ENCODE data around the gene ASTN2. TPM values are rescaled to one million over a fixed set of nuclear protein-coding genes. Genes with fewer than 3 reads are reported as not detected.

Gene ASTN2
- total RNA-seq, 1 donor from 2014 or later: 2.8 TPM

- intact Hi-C loops (cut with micrococcal nuclease): no loop called here
- H3K4me1 Mint-ChIP-seq: no peaks in the 10 kb centered on the region
- no peaks in the 10 kb centered on the region for H3K27me3 Mint-ChIP-seq
- H3K4me3 Mint-ChIP-seq: no peak overlapping the region
- no peak for DNase-seq
- no peak overlapping the region for H3K27ac Mint-ChIP-seq
- H3K9me3 Mint-ChIP-seq: no peaks in the 10 kb centered on the region
- no peaks in the 10 kb centered on the region for H3K36me3 Mint-ChIP-seq (ENCODE audit: low read depth)
Observed at GRCh38 chr9:117323390-117323789, 91.5 kb downstream of the ASTN2 start.

DNA sequence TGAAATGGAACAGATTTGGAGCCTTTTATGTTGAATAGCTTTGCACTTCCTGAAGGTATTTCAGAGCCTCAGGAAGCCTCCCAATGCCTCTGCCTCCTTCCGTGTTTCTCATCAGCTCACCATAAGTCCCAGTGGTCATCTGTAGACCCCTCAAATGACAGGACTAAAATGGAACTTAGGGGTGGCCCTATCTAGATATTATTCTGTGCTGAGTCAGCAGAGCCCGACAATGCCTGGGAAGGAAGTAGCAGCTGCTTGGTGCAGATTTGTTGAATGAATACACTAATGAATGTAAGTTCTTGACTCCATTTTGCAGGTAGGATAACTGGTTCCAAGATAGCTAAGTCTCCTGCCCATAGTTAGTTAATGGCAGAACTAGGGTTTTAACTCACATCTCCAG lies 97.7 kb downstream of the ASTN2 start:
- no peaks in the 10 kb centered on the region for H3K36me3 Mint-ChIP-seq (ENCODE audit: low read depth)
- no peaks in the 10 kb centered on the region for H3K4me1 Mint-ChIP-seq
- no peaks in the 10 kb centered on the region for H3K9me3 Mint-ChIP-seq
- intact Hi-C loops (cut with micrococcal nuclease): no loop called here
- H3K27me3 Mint-ChIP-seq: no peaks in the 10 kb centered on the region
- no peak overlapping the region for H3K4me3 Mint-ChIP-seq
- no peak overlapping the region for H3K27ac Mint-ChIP-seq
- no peak for DNase-seq

GRCh38 chr9:117315236-117315635 lies 99.6 kb downstream of the ASTN2 start:
- intact Hi-C loops (cut with micrococcal nuclease): no loop called here
- Mint-ChIP-seq H3K4me3 (no peak overlapping the region), H3K27me3 (no peaks in the 10 kb centered on the region), H3K9me3 (no peaks in the 10 kb centered on the region), H3K36me3 (ENCODE audit: low read depth) (no peaks in the 10 kb centered on the region), H3K27ac (no peak overlapping the region), H3K4me1 (no peaks in the 10 kb centered on the region)
- no peak for DNase-seq

DNA sequence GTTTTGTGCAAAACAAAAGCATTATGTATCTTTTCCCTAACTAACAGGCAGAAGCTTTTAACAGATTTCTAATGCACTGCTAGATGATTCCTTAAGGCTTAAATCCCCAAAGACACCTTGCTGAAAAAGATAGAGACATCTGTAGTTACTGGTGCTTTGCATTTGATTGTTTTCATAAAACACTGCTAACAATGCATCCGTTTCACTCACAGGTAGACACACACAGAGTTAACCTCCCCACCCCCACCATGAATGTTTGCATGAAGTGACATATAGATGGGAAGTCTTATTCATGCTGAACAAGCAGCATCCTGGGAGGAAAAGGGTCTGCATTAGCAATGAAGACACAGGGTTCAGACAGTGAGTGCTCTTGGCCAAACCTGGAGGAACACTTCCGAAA lies 100.9 kb downstream of the ASTN2 start:
- no peak for DNase-seq
- Mint-ChIP-seq H3K9me3 (no peaks in the 10 kb centered on the region), H3K36me3 (ENCODE audit: low read depth) (no peaks in the 10 kb centered on the region), H3K4me3 (no peak overlapping the region), H3K27ac (no peak overlapping the region), H3K27me3 (no peaks in the 10 kb centered on the region), H3K4me1 (no peaks in the 10 kb centered on the region)
- intact Hi-C loops (cut with micrococcal nuclease): no loop called here

- Mint-ChIP-seq H3K4me1 (no peaks in the 10 kb centered on the region), H3K27me3 (no peaks in the 10 kb centered on the region), H3K4me3 (no peak overlapping the region), H3K36me3 (ENCODE audit: low read depth) (no peaks in the 10 kb centered on the region), H3K9me3 (no peaks in the 10 kb centered on the region), H3K27ac (no peak overlapping the region)
- intact Hi-C loops (cut with micrococcal nuclease): no loop called here
- DNase-seq: no peak
Observed at GRCh38 chr9:117307701-117308100, 107.2 kb downstream of the ASTN2 start.

GRCh38 chr9:117306032-117306431 lies 108.8 kb downstream of the ASTN2 start:
- Mint-ChIP-seq H3K27me3 (no peaks in the 10 kb centered on the region), H3K4me1 (no peaks in the 10 kb centered on the region), H3K36me3 (ENCODE audit: low read depth) (no peaks in the 10 kb centered on the region), H3K27ac (no peak overlapping the region), H3K9me3 (no peaks in the 10 kb centered on the region), H3K4me3 (no peak overlapping the region)
- intact Hi-C loops (cut with micrococcal nuclease): no loop called here
- DNase-seq: no peak

DNA sequence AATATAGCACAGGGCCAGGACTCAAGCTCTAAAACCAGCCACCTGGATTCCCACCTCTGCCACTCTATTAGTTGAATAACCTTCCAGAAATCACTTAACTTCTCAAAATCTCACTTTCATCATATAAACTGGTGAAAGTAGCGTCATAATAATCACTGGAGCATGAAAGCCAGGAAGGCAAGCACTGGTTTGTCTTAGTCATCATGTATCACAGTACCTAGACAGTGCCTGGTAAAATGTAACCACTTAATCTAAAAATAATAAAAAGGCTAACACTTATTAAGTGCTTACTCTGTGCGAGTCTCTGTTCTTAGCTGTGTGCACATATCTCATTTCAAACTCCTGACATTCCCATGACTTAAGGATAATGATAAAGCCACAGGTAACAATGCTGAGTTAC lies 109.4 kb downstream of the ASTN2 start:
- no peak for DNase-seq
- Mint-ChIP-seq H3K4me1 (no peaks in the 10 kb centered on the region), H3K4me3 (no peak overlapping the region), H3K9me3 (no peaks in the 10 kb centered on the region), H3K27me3 (no peaks in the 10 kb centered on the region), H3K27ac (no peak overlapping the region), H3K36me3 (ENCODE audit: low read depth) (no peaks in the 10 kb centered on the region)
- intact Hi-C loops (cut with micrococcal nuclease): no loop called here

- Mint-ChIP-seq H3K36me3 (ENCODE audit: low read depth) (no peaks in the 10 kb centered on the region), H3K27ac (no peak overlapping the region)
- intact Hi-C loops (cut with micrococcal nuclease): no loop called here
Observed at GRCh38 chr9:117304549-117304948, 110.3 kb downstream of the ASTN2 start.

GRCh38 chr9:117303643-117304230 lies 111.1 kb downstream of the ASTN2 start:
- Mint-ChIP-seq H3K27me3 (no peaks in the 10 kb centered on the region), H3K36me3 (ENCODE audit: low read depth) (no peaks in the 10 kb centered on the region), H3K4me3 (no peak overlapping the region), H3K27ac (no peak overlapping the region), H3K9me3 (no peaks in the 10 kb centered on the region), H3K4me1 (no peaks in the 10 kb centered on the region)
- intact Hi-C loops (cut with micrococcal nuclease): no loop called here
- DNase-seq: no peak

More at GRCh38 chr9:117304549-117304948, 110.3 kb downstream of the ASTN2 start:
- H3K27me3 Mint-ChIP-seq: no peaks in the 10 kb centered on the region
- H3K4me3 Mint-ChIP-seq: no peak overlapping the region
- H3K9me3 Mint-ChIP-seq: no peaks in the 10 kb centered on the region
- no peaks in the 10 kb centered on the region for H3K4me1 Mint-ChIP-seq
- DNase-seq: no peak

DNA sequence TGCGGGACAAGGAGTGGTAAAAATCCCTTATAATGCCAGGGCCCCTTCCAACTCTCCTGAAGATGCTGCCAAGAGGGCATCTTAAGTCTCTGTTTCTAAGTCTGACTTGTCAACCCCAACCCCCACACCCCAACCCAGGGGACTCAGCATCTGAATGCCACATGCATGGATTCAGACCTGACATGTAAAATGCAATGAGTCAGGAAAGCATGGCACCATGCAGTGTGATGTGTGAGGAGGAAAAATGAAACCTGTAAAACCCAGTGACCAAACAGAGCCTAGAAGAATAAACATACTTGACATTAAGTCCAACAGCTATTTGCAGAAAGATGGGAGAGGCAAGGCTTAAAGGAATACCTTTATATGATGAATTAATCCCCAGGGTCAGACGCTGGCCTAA lies 112.4 kb downstream of the ASTN2 start:
- Mint-ChIP-seq H3K9me3 (no peaks in the 10 kb centered on the region), H3K27me3 (no peaks in the 10 kb centered on the region), H3K4me1 (no peaks in the 10 kb centered on the region), H3K36me3 (ENCODE audit: low read depth) (no peaks in the 10 kb centered on the region), H3K4me3 (no peak overlapping the region), H3K27ac (no peak overlapping the region)
- intact Hi-C loops (cut with micrococcal nuclease): no loop called here
- DNase-seq: no peak

GRCh38 chr9:117300371-117301110 lies 114.3 kb downstream of the ASTN2 start:
- Mint-ChIP-seq H3K4me1 (no peaks in the 10 kb centered on the region), H3K27ac (no peak overlapping the region), H3K27me3 (no peaks in the 10 kb centered on the region), H3K36me3 (ENCODE audit: low read depth) (no peaks in the 10 kb centered on the region), H3K9me3 (no peaks in the 10 kb centered on the region), H3K4me3 (no peak overlapping the region)
- DNase-seq: no peak
- intact Hi-C loops (cut with micrococcal nuclease): no loop called here

DNA sequence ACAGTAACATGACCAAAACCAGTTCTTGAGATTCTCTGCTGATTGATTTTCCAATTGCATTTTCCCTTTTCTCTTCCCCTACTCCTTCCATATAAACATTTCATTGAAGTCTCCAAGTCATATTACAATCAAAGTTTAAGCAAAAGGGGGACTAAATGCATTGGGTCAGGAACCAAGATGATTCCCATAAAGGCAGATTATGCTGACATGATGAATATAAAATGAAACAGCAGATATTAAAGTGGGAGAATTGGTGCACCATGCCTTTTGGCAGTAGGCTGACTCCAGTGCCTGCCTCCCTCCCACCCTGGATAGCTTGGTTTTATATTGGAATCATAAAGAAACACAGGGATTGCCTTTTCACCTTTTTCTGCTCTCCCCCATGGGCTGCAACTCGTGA lies 118.4 kb downstream of the ASTN2 start:
- Mint-ChIP-seq H3K27me3 (no peaks in the 10 kb centered on the region), H3K4me3 (no peak overlapping the region), H3K27ac (no peak overlapping the region), H3K4me1 (no peaks in the 10 kb centered on the region), H3K9me3 (no peaks in the 10 kb centered on the region), H3K36me3 (ENCODE audit: low read depth) (no peaks in the 10 kb centered on the region)
- intact Hi-C loops (cut with micrococcal nuclease): no loop called here
- no peak for DNase-seq

GRCh38 chr9:117293206-117294114 lies 121.4 kb downstream of the ASTN2 start:
- intact Hi-C loops (cut with micrococcal nuclease): no loop called here
- Mint-ChIP-seq H3K27ac (no peak overlapping the region), H3K9me3 (no peaks in the 10 kb centered on the region), H3K4me3 (no peak overlapping the region), H3K4me1 (no peaks in the 10 kb centered on the region), H3K36me3 (ENCODE audit: low read depth) (no peaks in the 10 kb centered on the region), H3K27me3 (no peaks in the 10 kb centered on the region)
- no peak for DNase-seq
